Pancreas (tissue), 10 donors: ENCODE measurements around the gene PPDPF. TPM values are rescaled to one million over a fixed set of nuclear protein-coding genes. Genes with fewer than 3 reads are reported as not detected.

Experiments
- ATAC-seq, 4 donors: fragments of 200-7000 bp; cut with Tn5 transposase; one replicate each; pipeline versions ENCODE4 v1.8.0 to v1.9.1; 2020; ENCODE audit warnings: mild to moderate bottlenecking in 4 of 4, moderate library complexity in 4 of 4
- DNase-seq, 6 donors: peaks; one replicate each; pipeline ENCODE4 v3.0.0-alpha.2; 2020
- FAIRE-seq: peaks from 2 replicates; lab custom pipeline; 2012; peaks lifted over from hg19 to GRCh38; lab: Jason Lieb, UNC
- H3K27ac ChIP-seq, 4 donors: fragments of 200-600 bp; sonication (generic); 1 replicate in 3 of 4; 2 replicates in 1 of 4; pipeline versions ENCODE4 v1.5.0 to v1.8.0; 2020
- H3K27me3 ChIP-seq, 4 donors: fragments of 200-600 bp; one replicate each; pipeline ENCODE4 v1.8.0; 2021
- H3K36me3 ChIP-seq, 3 donors: fragments of 200-600 bp; sonication (generic) in 1 of 3; one replicate each; pipeline versions ENCODE4 v1.5.0 to v1.8.0; 2020 to 2021
- H3K4me1 ChIP-seq, 3 donors: fragments of 200-600 bp; one replicate each; pipeline ENCODE4 v1.8.0; 2021
- H3K4me3 ChIP-seq, 4 donors: fragments of 200-600 bp; sonication (generic) in 2 of 4; one replicate each; pipeline versions ENCODE4 v1.5.0 to v1.8.0; 2020 to 2021
- H3K9me3 ChIP-seq, 4 donors: fragments of 200-600 bp; one replicate each; pipeline ENCODE4 v1.8.0; 2021
- CTCF ChIP-seq, 4 donors: fragments of 200-600 bp; sonication (generic) in 3 of 4; IDR thresholded peaks; one replicate each; pipeline versions ENCODE4 v1.5.0 to v1.8.0; 2021; ENCODE audit warnings: antibody characterized with exemption in 4 of 4
- WGBS, 2 donors: extraction: QIAGEN DNeasy Blood & Tissue Kit; methylation state at CpG; one replicate each; pipeline ENCODE4 v1.1.7; 2013; 5-methylcytosine and 5-hydroxymethylcytosine counted together
- intact Hi-C, 3 donors: fragments of 100-400 bp; cut with DNase I; formaldehyde crosslinking; loops; one replicate each; pipeline versions ENCODE4 v1.11.1 to v1.14.2; 2022
- polyA plus RNA-seq, 2 donors: library from polyadenylated mRNA; stranded (reverse); fragments of 200-250 nt; gene quantifications; one replicate each; pipeline ENCODE4 v1.2.3, GENCODE V29; 2013
- total RNA-seq, 6 donors: library from RNA; stranded (reverse); fragmentation: NEBNext Ultra II Directional in 4 of 6; extraction: Animal tissue kit (Norgen Biotek cat#: 25700) in 4 of 6; gene quantifications; one replicate each; pipeline versions ENCODE4 v1.2.1 to v1.2.4, GENCODE V29; 2021 to 2023
- donor health status: healthy with polysubstance abuse.
- donor health status: DM: no; HTN: no; CAD: no; lungs with moderate emphysema.
- donor health status: DM: no; HTN: no; CAD: no.
- donor health status: control.
- donor health status: control.
- donor health status: Bipolar disorder and iron deficiency.
- donor health status: DM: yes; HTN: yes; CAD: no.
- donor health status: DM: no; HTN: no; CAD: no.
- donor health status: DM: no; HTN: no; CAD: no.
- donor health status: DM: yes; HTN: yes; CAD: no.

The PPDPF gene
- total and polyA plus RNA-seq, 8 donors = 77.7 to 224 (median 155) TPM

DNA sequence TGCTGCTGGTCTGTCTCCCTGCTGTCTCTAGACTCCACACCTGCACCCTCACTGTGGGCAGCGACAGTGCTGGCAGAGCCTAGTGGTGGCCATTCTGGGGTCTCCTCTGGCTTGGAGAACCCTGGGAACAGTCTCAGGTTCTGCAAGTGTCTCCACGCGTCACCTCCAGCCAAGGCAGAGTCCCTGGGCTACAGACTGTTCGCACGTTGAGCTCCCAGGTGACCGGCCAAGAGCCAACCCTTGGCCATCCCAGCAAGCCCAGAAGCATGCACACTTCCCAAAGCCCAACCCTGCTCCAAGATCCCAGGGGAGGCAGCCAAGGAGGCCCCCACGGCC lies 26.5 kb upstream of the PPDPF start:
- Histone ChIP-seq H3K9me3 (no peaks in the 10 kb centered on the region), H3K27me3 (no peaks in the 10 kb centered on the region), H3K36me3 (no peaks in the 10 kb centered on the region), H3K4me1 (peaks cover 0 to 3% (median 0%) of the 10 kb centered on the region in 3 donors), H3K27ac (no peak overlapping the region), H3K4me3 (no peak overlapping the region)
- ATAC-seq = no peak
- intact Hi-C loops = no loop called here
- WGBS, 2 donors = 62 to 77% methylated on average over 7 of the region's 7 CpGs
- peak in 2 of 6 donors; percentile 11 to 44 for DNase-seq
- no peak for TF ChIP-seq CTCF (IDR thresholded peaks at IDR 0.05)
- no peak for FAIRE-seq

- WGBS, 2 donors = 72 to 82% methylated on average over 51 of the region's 51 CpGs
- no peak overlapping the region for H3K27ac ChIP-seq
- no peak for TF ChIP-seq CTCF (IDR thresholded peaks at IDR 0.05)
- intact Hi-C loops = no loop called here
- no peaks in the 10 kb centered on the region for H3K36me3 ChIP-seq
- no peaks in the 10 kb centered on the region for H3K27me3 ChIP-seq
- H3K9me3 ChIP-seq = no peaks in the 10 kb centered on the region
- peak in 2 of 6 donors; percentile 40 to 58 for DNase-seq
- FAIRE-seq = no peak
- H3K4me3 ChIP-seq = no peak overlapping the region
- no peak for ATAC-seq
- H3K4me1 ChIP-seq = peaks cover 0 to 3% (median 0%) of the 10 kb centered on the region in 3 donors
Observed at GRCh38 chr20:63494420-63495166, 26.0 kb upstream of the PPDPF start.

DNA sequence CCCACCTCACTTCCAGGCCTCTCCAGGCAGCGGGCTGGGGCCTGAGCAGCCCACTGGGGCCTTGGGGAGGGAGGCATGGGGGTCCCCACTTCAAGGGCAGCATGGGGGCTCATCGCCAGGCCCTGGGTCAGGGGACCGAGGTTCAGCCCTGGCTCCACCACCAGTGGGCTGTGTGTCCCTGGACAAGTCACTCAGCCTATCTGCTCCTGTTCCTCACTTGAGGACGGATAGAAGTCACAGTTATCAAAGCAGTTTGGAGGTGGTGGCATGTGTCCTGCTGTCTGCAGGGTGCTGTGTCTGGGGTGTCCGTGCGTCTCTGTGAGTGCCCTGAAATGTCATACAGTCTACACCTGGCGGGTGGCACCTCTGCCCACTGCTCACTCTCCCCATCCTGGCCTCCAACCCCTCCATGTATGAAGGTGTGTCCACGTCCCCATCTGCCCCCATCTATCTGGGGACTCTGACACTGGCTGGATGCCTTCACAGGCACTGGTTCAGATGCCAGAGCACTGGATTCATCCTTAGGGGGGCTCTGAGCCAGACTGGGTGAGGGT lies 25.3 kb upstream of the PPDPF start:
- no peak overlapping the region for H3K4me3 ChIP-seq
- FAIRE-seq (no peak), ATAC-seq (no peak), DNase-seq (no peak)
- no peak for TF ChIP-seq CTCF (IDR thresholded peaks at IDR 0.05)
- H3K36me3 ChIP-seq = no peaks in the 10 kb centered on the region
- 56 to 66% methylated on average over 8 of the region's 8 CpGs for WGBS, 2 donors
- no peaks in the 10 kb centered on the region for H3K9me3 ChIP-seq
- H3K4me1 ChIP-seq = peaks cover 0 to 3% (median 0%) of the 10 kb centered on the region in 3 donors
- intact Hi-C loops = no loop called here
- no peaks in the 10 kb centered on the region for H3K27me3 ChIP-seq
- H3K27ac ChIP-seq = no peak overlapping the region

GRCh38 chr20:63495741-63496595 lies 24.6 kb upstream of the PPDPF start:
- TF ChIP-seq CTCF (IDR thresholded peaks at IDR 0.05) = peak; percentile 92 to 98 (median 94)
- ATAC-seq = peak; percentile 69 to 80 (median 74)
- no peak for FAIRE-seq
- Histone ChIP-seq H3K27me3 (no peaks in the 10 kb centered on the region), H3K36me3 (no peaks in the 10 kb centered on the region), H3K4me1 (peaks cover 0 to 3% (median 0%) of the 10 kb centered on the region in 3 donors), H3K4me3 (peak overlapping the region in 2 of 4 donors; percentile 29 to 39), H3K9me3 (no peaks in the 10 kb centered on the region), H3K27ac (no peak overlapping the region)
- DNase-seq = peak; percentile 51 to 93 (median 78)
- intact Hi-C loops = no loop called here
- 16 to 18% methylated on average over 42 to 48 of the region's 48 CpGs for WGBS, 2 donors
